Thyroid gland (tissue), 4 donors: ENCODE results near the gene PPP1CB.

Experiments
- POLR2A ChIP-seq, 2 donors: fragments of 450-650 bp; IDR thresholded peaks; one replicate each; pipeline ENCODE4 v1.6.1; 2017; ENCODE audit warnings: antibody characterized with exemption in 2 of 2, mild to moderate bottlenecking in 2 of 2, moderate library complexity in 1 of 2
- TF ChIP-seq, protein P1 (sequence below), 6 experiments: fragments of 200-600 bp in 3 of 6; fragments of 450-650 bp in 3 of 6; sonication (generic) in 3 of 6; IDR thresholded peaks; one replicate each; pipeline ENCODE4 v1.5.1; 2016 to 2019; ENCODE audit warnings: antibody characterized with exemption in 6 of 6, mild to moderate bottlenecking in 2 of 6, inconsistent platforms in 1 of 6, moderate library complexity in 1 of 6

DNA sequence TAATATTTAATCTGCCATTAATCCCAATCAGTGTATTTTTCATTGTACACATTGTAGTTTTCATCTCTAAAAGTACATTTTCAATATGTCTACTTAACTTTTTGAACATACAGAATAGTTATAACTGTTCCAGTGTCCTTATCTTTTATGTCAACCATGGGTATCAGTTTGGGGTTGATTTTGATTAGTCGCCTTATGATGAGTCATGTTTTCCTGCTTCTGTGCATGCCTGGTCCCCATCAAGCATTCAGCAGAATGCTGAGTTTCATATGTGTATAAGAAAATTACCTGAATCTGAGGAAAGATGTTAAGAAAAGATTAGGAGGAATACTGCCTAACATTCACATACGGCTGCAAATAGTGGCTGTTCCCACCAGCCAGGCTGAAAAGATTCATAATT, 76.8 kb downstream of the PPP1CB start:
- TF ChIP-seq, protein P1, sequence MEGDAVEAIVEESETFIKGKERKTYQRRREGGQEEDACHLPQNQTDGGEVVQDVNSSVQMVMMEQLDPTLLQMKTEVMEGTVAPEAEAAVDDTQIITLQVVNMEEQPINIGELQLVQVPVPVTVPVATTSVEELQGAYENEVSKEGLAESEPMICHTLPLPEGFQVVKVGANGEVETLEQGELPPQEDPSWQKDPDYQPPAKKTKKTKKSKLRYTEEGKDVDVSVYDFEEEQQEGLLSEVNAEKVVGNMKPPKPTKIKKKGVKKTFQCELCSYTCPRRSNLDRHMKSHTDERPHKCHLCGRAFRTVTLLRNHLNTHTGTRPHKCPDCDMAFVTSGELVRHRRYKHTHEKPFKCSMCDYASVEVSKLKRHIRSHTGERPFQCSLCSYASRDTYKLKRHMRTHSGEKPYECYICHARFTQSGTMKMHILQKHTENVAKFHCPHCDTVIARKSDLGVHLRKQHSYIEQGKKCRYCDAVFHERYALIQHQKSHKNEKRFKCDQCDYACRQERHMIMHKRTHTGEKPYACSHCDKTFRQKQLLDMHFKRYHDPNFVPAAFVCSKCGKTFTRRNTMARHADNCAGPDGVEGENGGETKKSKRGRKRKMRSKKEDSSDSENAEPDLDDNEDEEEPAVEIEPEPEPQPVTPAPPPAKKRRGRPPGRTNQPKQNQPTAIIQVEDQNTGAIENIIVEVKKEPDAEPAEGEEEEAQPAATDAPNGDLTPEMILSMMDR (IDR thresholded peaks at IDR 0.05) = no peak
- no peak for TF ChIP-seq POLR2A (IDR thresholded peaks at IDR 0.05)
